HepG2 (cell line): Measurements from ENCODE around the gene KCNIP4. TPM values are rescaled to one million over a fixed set of nuclear protein-coding genes. Genes with fewer than 3 reads are reported as not detected.

ENCODE experiments used
- ATAC-seq: fragments of 200-7000 bp; cut with Tn5 transposase; 3 replicates; pipeline ENCODE4 v1.9.1; 2020; ENCODE audit warnings: mild to moderate bottlenecking, moderate library complexity
- BruUV-seq: library from RNA; stranded (reverse); fragments of 400-500 nt; replicated peaks from 2 replicates; lab custom pipeline; 2021; lab: Mats Ljungman, UMichigan
- CTCF ChIA-PET: fragments of 300-600 bp; formaldehyde crosslinking; extraction: SDS; loops from one replicate; lab custom pipeline; 2021; ENCODE audit warnings: low total read pairs, inconsistent platforms, low intra/inter-chr PET ratio; lab: Yijun Ruan, JAX
- POLR2A ChIA-PET: fragments of 350-600 bp; sonication (Branson Sonifier 250); formaldehyde crosslinking; loops from one replicate; lab custom pipeline; 2020; ENCODE audit warnings: antibody characterized with exemption, inconsistent platforms; lab: Yijun Ruan, JAX
- DNase-seq: peaks from one replicate; pipeline ENCODE4 v3.0.0-alpha.2; 2015; ENCODE audit warnings: low spot score
- FAIRE-seq: peaks from 3 replicates; lab custom pipeline; 2011; peaks lifted over from hg19 to GRCh38; lab: Jason Lieb, UNC
- H2AFZ ChIP-seq: one replicate; pipeline ENCODE4 v1.6.1; 2011; ENCODE audit warnings: low read length, inconsistent platforms
- H3K27ac ChIP-seq: fragments of 300-600 bp; 3 replicates; pipeline ENCODE4 v1.8.0; 2011; ENCODE audit warnings: mixed run types, mild to moderate bottlenecking, mixed read lengths, low read length, inconsistent platforms; ENCODE audit not compliant: insufficient read depth; ENCODE audit errors: extremely low read length
- H3K27me3 ChIP-seq, 2 experiments: fragments of 200-600 bp in 1 of 2; 2 replicates in 1 of 2; 3 replicates in 1 of 2; pipeline versions ENCODE4 v1.6.0 to v1.8.0; 2011; ENCODE audit warnings: low read length in 2 of 2, mild to moderate bottlenecking in 2 of 2, moderate library complexity in 2 of 2, inconsistent platforms in 1 of 2; ENCODE audit not compliant: insufficient read depth in 2 of 2, control insufficient read depth in 1 of 2
- H3K36me3 ChIP-seq, 2 experiments: fragments of 200-600 bp in 1 of 2; replicated peaks in 1 of 2; 2 replicates in 1 of 2; 3 replicates in 1 of 2; pipeline versions ENCODE4 v1.5.1 to v1.8.0; 2011; ENCODE audit warnings: low read length in 2 of 2, inconsistent platforms in 1 of 2; ENCODE audit not compliant: insufficient read depth in 2 of 2, control insufficient read depth in 1 of 2
- H3K4me1 ChIP-seq: 2 replicates; pipeline ENCODE4 v1.5.1; 2012; ENCODE audit warnings: low read length, inconsistent platforms; ENCODE audit not compliant: insufficient read depth
- H3K4me2 ChIP-seq: 2 replicates; pipeline ENCODE4 v1.6.0; 2011; ENCODE audit warnings: low read depth, low read length, inconsistent platforms
- H3K4me3 ChIP-seq, 3 experiments: fragments of 200-600 bp in 1 of 3; sonication (generic), shearing (Covaris generic) in 1 of 3; replicated peaks in 1 of 3; 2 replicates each; pipeline ENCODE4 v1.5.1; 2011 to 2016; ENCODE audit warnings: low read length in 3 of 3, inconsistent platforms in 2 of 3, low read depth in 2 of 3, mild to moderate bottlenecking in 2 of 3, control low read depth in 1 of 3, mixed read lengths in 1 of 3; ENCODE audit not compliant: insufficient read depth in 1 of 3
- H3K79me2 ChIP-seq: one replicate; pipeline ENCODE4 v1.6.1; 2011; ENCODE audit warnings: low read length, inconsistent platforms; ENCODE audit not compliant: insufficient read depth
- H3K9ac ChIP-seq: 2 replicates; pipeline ENCODE4 v1.6.0; 2011; ENCODE audit warnings: mild to moderate bottlenecking, low read depth, low read length, inconsistent platforms; ENCODE audit not compliant: insufficient read depth
- H3K9me3 ChIP-seq: 2 replicates; pipeline ENCODE4 v1.5.1; 2012; ENCODE audit warnings: mild to moderate bottlenecking, low read length
- H4K20me1 ChIP-seq: 2 replicates; pipeline ENCODE4 v1.6.0; 2011; ENCODE audit warnings: inconsistent platforms, mild to moderate bottlenecking, low read length, moderate library complexity; ENCODE audit not compliant: insufficient read depth
- AKAP8 ChIP-seq: sonication (generic); formaldehyde crosslinking; IDR thresholded peaks from 2 replicates; pipeline ENCODE4 v1.5.1; 2020; ENCODE audit warnings: mild to moderate bottlenecking, missing genetic modification reagents
- HNRNPLL ChIP-seq: fragments of 200-400 bp; formaldehyde crosslinking; IDR thresholded peaks from 2 replicates; pipeline ENCODE4 v1.6.1; 2017; ENCODE audit warnings: mild to moderate bottlenecking, low read depth, low read length; ENCODE audit not compliant: poor library complexity, severe bottlenecking
- IKZF4 ChIP-seq: sonication (generic); formaldehyde crosslinking; IDR thresholded peaks from 2 replicates; pipeline ENCODE4 v1.5.1; 2020; ENCODE audit warnings: borderline replicate concordance, mild to moderate bottlenecking, low read depth, missing genetic modification reagents; ENCODE audit errors: not compliant biosample characterization
- IRX3 ChIP-seq: sonication (generic); formaldehyde crosslinking; IDR thresholded peaks from 2 replicates; pipeline ENCODE4 v1.8.1; 2023; ENCODE audit warnings: mild to moderate bottlenecking, low read depth, missing genetic modification reagents, borderline replicate concordance
- NAIF1 ChIP-seq: sonication (generic); formaldehyde crosslinking; IDR thresholded peaks from 2 replicates; pipeline ENCODE4 v1.5.0; 2020; ENCODE audit warnings: mild to moderate bottlenecking, missing genetic modification reagents, borderline replicate concordance
- NPAS2 ChIP-seq: sonication (generic); formaldehyde crosslinking; IDR thresholded peaks from 2 replicates; pipeline ENCODE4 v1.8.0; 2022; ENCODE audit warnings: mild to moderate bottlenecking, missing genetic modification reagents, borderline replicate concordance
- PHB2 ChIP-seq: fragments of 450-650 bp; IDR thresholded peaks from 2 replicates; pipeline ENCODE4 v1.6.1; 2018; ENCODE audit not compliant: partially characterized antibody
- RFXAP ChIP-seq: sonication (generic); formaldehyde crosslinking; IDR thresholded peaks from 2 replicates; pipeline ENCODE4 v1.4.0; 2020; ENCODE audit warnings: missing genetic modification reagents, borderline replicate concordance
- SIX1 ChIP-seq: sonication (generic); formaldehyde crosslinking; IDR thresholded peaks from 2 replicates; pipeline ENCODE4 v1.4.0; 2020; ENCODE audit warnings: missing genetic modification reagents, borderline replicate concordance
- ZFX ChIP-seq: sonication (generic); formaldehyde crosslinking; IDR thresholded peaks from 2 replicates; pipeline ENCODE4 v1.4.0; 2020; ENCODE audit warnings: mild to moderate bottlenecking, low read depth, missing genetic modification reagents, moderate library complexity
- WGBS: methylation state at CpG from one replicate; pipeline ENCODE4 v1.1.6; 2017; ENCODE audit warnings: low lambda C conversion rate; 5-methylcytosine and 5-hydroxymethylcytosine counted together
- in situ Hi-C: cut with HindIII; loops from 2 replicates; pipeline ENCODE4 v1.10.0; 2017; ENCODE audit warnings: low pct_unique_long_range_greater_than_20kb; ENCODE audit not compliant: extremely low pct_ligation_motif_present
- intact Hi-C: fragments of 100-400 bp; cut with micrococcal nuclease; formaldehyde crosslinking; loops from one replicate; pipeline ENCODE4 v1.10.0; 2022; ENCODE audit not compliant: unreplicated experiment
- polyA plus RNA-seq, 8 experiments: library from polyadenylated mRNA; depleted of rRNA in 3 of 8; stranded (reverse) in 7 of 8; unstranded in 1 of 8; fragments of >200 nt; fragmentation: Illumina TruSeq in 4 of 8; extraction: Trizol in 4 of 8; gene quantifications; 2 replicates each; pipeline versions ENCODE4 v1.2.1 to v1.2.3, GENCODE V29; 2011 to 2016; ENCODE audit warnings: low read depth in 4 of 8, missing spikeins in 1 of 8, mixed read lengths in 1 of 8; ENCODE audit not compliant: insufficient read depth in 1 of 8
- total RNA-seq, 5 experiments: library from RNA; depleted of rRNA; stranded (reverse); fragments of >200 nt; fragmentation: Illumina TruSeq; extraction: Trizol; gene quantifications; 2 replicates each; pipeline ENCODE4 v1.2.3, GENCODE V29; 2016; ENCODE audit warnings: low read depth in 1 of 5
- TF ChIP-seq, protein P1 (sequence below), 2 experiments: fragments of 450-650 bp in 1 of 2; sonication (generic) in 1 of 2; formaldehyde crosslinking in 1 of 2; IDR thresholded peaks; 2 replicates each; pipeline versions ENCODE4 v1.6.1 to v1.8.0; 2016 to 2022; ENCODE audit warnings: antibody characterized with exemption in 1 of 2, mild to moderate bottlenecking in 1 of 2, missing genetic modification reagents in 1 of 2
- TF ChIP-seq, protein P2 (sequence below): sonication (generic); formaldehyde crosslinking; IDR thresholded peaks from 2 replicates; pipeline ENCODE4 v1.4.0; 2020; ENCODE audit warnings: missing genetic modification reagents, mild to moderate bottlenecking, borderline replicate concordance

The KCNIP4 gene
- total and polyA plus RNA-seq, 2 of the 13 experiments (the other 11 are each of a cell fraction or from before 2014, with no cell fraction given) = 0.09 TPM; not detected in 1

DNA sequence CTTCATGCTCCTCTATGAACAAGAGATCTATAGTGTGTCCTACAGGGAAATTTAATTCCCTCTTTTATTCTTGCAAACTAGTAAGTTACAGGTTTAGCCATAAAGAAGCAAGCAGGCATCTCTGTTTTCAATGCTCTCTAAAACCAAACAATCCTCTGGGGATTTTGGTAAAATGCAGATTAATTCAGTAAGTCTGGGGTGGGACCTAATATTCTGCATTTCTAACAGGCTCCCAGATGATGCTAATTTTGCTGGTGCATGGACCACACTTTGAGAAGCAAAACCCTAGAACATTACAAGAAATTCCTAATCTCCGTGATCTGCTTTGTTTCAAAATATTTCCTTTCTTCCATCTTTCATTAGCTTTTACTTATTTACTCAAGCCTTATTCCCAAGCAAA lies 903.5 kb downstream of the KCNIP4 start:
- WGBS = 0% methylated on average over 1 of the region's 1 CpG
- in situ Hi-C loops = no loop called here
- no peak for TF ChIP-seq IRX3
- no peak for TF ChIP-seq ZFX (CRISPR knock-in tag)
- no peak for TF ChIP-seq NAIF1 (CRISPR knock-in tag)
- TF ChIP-seq AKAP8 = no peak
- TF ChIP-seq HNRNPLL = no peak
- TF ChIP-seq IKZF4 (CRISPR knock-in tag) = no peak
- TF ChIP-seq RFXAP = no peak
- TF ChIP-seq SIX1 (CRISPR knock-in tag) = no peak
- TF ChIP-seq NPAS2 (CRISPR knock-in tag) = no peak
- TF ChIP-seq, protein P1, sequence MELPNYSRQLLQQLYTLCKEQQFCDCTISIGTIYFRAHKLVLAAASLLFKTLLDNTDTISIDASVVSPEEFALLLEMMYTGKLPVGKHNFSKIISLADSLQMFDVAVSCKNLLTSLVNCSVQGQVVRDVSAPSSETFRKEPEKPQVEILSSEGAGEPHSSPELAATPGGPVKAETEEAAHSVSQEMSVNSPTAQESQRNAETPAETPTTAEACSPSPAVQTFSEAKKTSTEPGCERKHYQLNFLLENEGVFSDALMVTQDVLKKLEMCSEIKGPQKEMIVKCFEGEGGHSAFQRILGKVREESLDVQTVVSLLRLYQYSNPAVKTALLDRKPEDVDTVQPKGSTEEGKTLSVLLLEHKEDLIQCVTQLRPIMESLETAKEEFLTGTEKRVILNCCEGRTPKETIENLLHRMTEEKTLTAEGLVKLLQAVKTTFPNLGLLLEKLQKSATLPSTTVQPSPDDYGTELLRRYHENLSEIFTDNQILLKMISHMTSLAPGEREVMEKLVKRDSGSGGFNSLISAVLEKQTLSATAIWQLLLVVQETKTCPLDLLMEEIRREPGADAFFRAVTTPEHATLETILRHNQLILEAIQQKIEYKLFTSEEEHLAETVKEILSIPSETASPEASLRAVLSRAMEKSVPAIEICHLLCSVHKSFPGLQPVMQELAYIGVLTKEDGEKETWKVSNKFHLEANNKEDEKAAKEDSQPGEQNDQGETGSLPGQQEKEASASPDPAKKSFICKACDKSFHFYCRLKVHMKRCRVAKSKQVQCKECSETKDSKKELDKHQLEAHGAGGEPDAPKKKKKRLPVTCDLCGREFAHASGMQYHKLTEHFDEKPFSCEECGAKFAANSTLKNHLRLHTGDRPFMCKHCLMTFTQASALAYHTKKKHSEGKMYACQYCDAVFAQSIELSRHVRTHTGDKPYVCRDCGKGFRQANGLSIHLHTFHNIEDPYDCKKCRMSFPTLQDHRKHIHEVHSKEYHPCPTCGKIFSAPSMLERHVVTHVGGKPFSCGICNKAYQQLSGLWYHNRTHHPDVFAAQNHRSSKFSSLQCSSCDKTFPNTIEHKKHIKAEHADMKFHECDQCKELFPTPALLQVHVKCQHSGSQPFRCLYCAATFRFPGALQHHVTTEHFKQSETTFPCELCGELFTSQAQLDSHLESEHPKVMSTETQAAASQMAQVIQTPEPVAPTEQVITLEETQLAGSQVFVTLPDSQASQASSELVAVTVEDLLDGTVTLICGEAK (IDR thresholded peaks at IDR 0.05) = no peak
- TF ChIP-seq, protein P1 (CRISPR knock-in tag; IDR thresholded peaks at IDR 0.05) = no peak
- no peak for TF ChIP-seq PHB2
- TF ChIP-seq, protein P2, sequence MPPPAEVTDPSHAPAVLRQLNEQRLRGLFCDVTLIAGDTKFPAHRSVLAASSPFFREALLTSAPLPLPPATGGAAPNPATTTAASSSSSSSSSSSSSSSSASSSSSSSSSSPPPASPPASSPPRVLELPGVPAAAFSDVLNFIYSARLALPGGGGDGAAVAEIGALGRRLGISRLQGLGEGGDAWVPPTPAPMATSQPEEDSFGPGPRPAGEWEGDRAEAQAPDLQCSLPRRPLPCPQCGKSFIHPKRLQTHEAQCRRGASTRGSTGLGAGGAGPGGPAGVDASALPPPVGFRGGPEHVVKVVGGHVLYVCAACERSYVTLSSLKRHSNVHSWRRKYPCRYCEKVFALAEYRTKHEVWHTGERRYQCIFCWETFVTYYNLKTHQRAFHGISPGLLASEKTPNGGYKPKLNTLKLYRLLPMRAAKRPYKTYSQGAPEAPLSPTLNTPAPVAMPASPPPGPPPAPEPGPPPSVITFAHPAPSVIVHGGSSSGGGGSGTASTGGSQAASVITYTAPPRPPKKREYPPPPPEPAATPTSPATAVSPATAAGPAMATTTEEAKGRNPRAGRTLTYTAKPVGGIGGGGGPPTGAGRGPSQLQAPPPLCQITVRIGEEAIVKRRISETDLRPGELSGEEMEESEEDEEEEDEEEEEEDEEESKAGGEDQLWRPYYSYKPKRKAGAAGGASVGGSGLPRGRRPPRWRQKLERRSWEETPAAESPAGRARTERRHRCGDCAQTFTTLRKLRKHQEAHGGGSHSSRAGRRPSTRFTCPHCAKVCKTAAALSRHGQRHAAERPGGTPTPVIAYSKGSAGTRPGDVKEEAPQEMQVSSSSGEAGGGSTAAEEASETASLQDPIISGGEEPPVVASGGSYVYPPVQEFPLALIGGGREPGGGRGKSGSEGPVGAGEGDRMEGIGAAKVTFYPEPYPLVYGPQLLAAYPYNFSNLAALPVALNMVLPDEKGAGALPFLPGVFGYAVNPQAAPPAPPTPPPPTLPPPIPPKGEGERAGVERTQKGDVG = no peak

More for the DNA sequence above, 903.5 kb downstream of the KCNIP4 start:
- Histone ChIP-seq H4K20me1 (no peaks in the 10 kb centered on the region), H3K9ac (no peak overlapping the region), H3K36me3 (no peaks in the 10 kb centered on the region), H2AFZ (no peak overlapping the region), H3K27me3 (no peaks in the 10 kb centered on the region), H3K79me2 (no peaks in the 10 kb centered on the region), H3K27ac (no peak overlapping the region), H3K4me1 (no peaks in the 10 kb centered on the region), H3K4me2 (no peak overlapping the region), H3K4me3 (no peak overlapping the region), H3K9me3 (peaks cover 37% of the 10 kb centered on the region)
- ChIA-PET POLR2A (no interaction called here), CTCF (no interaction called here)
- intact Hi-C loops = no loop called here
- DNase-seq (no peak), FAIRE-seq (no peak), ATAC-seq (no peak)
- BruUV-seq = no TSS peak
